Left lung (tissue), 10 donors: ENCODE results near the gene RUFY4. TPM values are rescaled to one million over a fixed set of nuclear protein-coding genes. Genes with fewer than 3 reads are reported as not detected.

Source experiments
- ATAC-seq: fragments of 200-7000 bp; cut with Tn5 transposase; one replicate; pipeline ENCODE4 v1.9.1; 2020; ENCODE audit warnings: moderate library complexity
- DNase-seq, 4 donors: peaks; one replicate each; pipeline ENCODE4 v3.0.0-alpha.2; 2013 to 2020
- H3K27ac ChIP-seq, 2 donors: fragments of 200-600 bp; sonication (generic) in 1 of 2; one replicate each; pipeline versions ENCODE4 v1.5.0 to v1.8.0; 2020 to 2021
- H3K27me3 ChIP-seq, 2 donors: fragments of 200-600 bp; sonication (generic) in 1 of 2; one replicate each; pipeline versions ENCODE4 v1.5.0 to v1.8.0; 2020 to 2021
- H3K36me3 ChIP-seq, 2 donors: fragments of 200-600 bp; sonication (generic) in 1 of 2; one replicate each; pipeline versions ENCODE4 v1.5.0 to v1.8.0; 2020 to 2021
- H3K4me1 ChIP-seq, 2 donors: fragments of 200-600 bp; one replicate each; pipeline ENCODE4 v1.8.0; 2021
- H3K4me3 ChIP-seq, 2 donors: fragments of 200-600 bp; sonication (generic) in 1 of 2; one replicate each; pipeline versions ENCODE4 v1.5.0 to v1.8.0; 2020 to 2021; ENCODE audit warnings: mild to moderate bottlenecking in 1 of 2
- H3K9me3 ChIP-seq, 2 donors: fragments of 200-600 bp; sonication (generic) in 1 of 2; one replicate each; pipeline versions ENCODE4 v1.5.0 to v1.8.0; 2020 to 2021
- intact Hi-C, 2 donors: fragments of 100-400 bp; cut with DNase I; formaldehyde crosslinking; loops; one replicate each; pipeline versions ENCODE4 v1.11.2 to v1.14.2; 2022
- polyA plus RNA-seq, 6 donors: library from polyadenylated mRNA; unstranded; fragments of 120-200 nt; gene quantifications; one replicate each; pipeline ENCODE4 v1.2.1, GENCODE V29; 2013; ENCODE audit not compliant: insufficient read length in 6 of 6
- total RNA-seq, 2 donors: library from RNA; stranded (reverse); fragmentation: NEBNext Ultra II Directional; extraction: Animal tissue kit (Norgen Biotek cat#: 25700); gene quantifications; one replicate each; pipeline ENCODE4 v1.2.1, GENCODE V29; 2021
- TF ChIP-seq, protein P1 (sequence below), 2 donors: fragments of 200-600 bp; sonication (generic) in 1 of 2; IDR thresholded peaks; one replicate each; pipeline versions ENCODE4 v1.5.0 to v1.8.0; 2021; ENCODE audit warnings: antibody characterized with exemption in 2 of 2
- donor health status: DM: no; HTN: yes; CAD: no.
- donor health status: DM: no; HTN: no; CAD: no.

RUFY4 gene
- total and polyA plus RNA-seq, 8 donors, result 0.41 to 0.74 (median 0.51) TPM; not detected in 1

DNA sequence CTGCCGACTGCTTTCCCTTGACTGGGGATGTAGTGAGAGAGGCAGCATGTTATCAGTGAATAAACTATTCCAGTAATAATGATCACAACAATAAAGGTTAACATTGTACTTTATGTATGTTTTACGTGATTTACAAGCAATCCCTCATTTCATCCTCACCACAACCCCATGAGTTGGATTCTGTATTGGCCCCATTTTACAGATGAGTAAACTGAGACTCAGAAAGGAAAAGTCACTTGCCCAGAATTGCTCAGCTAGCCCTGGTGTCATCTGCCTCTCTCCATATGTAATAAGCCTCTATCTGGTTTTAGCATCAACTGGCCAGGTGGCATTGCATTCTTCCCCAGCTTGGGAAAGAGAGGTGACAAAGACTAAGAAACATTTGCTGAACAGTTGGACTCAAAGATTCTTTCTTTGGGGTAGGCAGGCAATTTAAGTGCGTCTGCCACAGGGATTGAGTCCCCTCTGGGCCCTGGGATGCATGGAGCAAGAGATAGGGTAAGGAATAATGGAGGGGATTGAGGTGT, 58.9 kb downstream of the RUFY4 start:
- no peak for ATAC-seq
- peaks cover 0 to 21% of the 10 kb centered on the region in 2 donors for H3K4me1 ChIP-seq
- H3K27ac ChIP-seq, result peak overlapping the region in 1 of 2 donors; percentile 87
- no peaks in the 10 kb centered on the region for H3K36me3 ChIP-seq
- peaks cover 0 to 3% of the 10 kb centered on the region in 2 donors for H3K9me3 ChIP-seq
- H3K27me3 ChIP-seq, result no peaks in the 10 kb centered on the region
- intact Hi-C loops, result no loop called here
- TF ChIP-seq, protein P1, sequence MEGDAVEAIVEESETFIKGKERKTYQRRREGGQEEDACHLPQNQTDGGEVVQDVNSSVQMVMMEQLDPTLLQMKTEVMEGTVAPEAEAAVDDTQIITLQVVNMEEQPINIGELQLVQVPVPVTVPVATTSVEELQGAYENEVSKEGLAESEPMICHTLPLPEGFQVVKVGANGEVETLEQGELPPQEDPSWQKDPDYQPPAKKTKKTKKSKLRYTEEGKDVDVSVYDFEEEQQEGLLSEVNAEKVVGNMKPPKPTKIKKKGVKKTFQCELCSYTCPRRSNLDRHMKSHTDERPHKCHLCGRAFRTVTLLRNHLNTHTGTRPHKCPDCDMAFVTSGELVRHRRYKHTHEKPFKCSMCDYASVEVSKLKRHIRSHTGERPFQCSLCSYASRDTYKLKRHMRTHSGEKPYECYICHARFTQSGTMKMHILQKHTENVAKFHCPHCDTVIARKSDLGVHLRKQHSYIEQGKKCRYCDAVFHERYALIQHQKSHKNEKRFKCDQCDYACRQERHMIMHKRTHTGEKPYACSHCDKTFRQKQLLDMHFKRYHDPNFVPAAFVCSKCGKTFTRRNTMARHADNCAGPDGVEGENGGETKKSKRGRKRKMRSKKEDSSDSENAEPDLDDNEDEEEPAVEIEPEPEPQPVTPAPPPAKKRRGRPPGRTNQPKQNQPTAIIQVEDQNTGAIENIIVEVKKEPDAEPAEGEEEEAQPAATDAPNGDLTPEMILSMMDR (IDR thresholded peaks at IDR 0.05), result no peak
- no peak for DNase-seq
- H3K4me3 ChIP-seq, result peak overlapping the region in 1 of 2 donors; percentile 28

DNA sequence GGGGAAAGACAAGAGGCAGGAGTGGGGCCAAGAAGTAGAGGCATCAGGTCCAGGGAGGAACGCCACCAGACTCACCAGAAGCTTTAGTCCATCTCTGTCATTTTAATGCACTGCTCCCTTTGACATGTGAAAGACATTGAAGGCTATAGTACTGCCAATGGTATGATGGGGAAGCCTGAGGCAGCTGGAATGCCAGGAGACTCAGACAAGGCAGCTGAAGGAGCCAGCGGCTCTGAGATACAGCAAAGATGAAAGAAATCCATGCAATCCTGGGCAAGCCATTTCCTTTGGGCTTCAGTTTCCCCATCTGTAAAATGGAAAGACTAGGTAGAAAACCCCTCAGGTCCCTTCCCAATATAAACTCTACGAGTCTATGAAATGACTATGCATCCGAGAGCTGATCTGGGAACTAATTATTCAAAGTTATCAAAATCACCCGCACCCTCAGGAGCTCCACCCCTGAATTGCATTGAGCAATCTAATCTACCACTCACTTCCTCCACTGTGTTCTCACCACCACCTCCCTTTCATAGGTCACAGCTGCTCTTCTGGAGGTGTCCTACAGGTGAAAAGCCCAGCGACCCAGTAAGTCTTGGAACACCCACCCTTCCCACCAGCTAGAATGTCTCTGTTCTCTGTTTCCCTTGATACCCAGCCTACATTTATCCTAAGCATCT, 59.9 kb downstream of the RUFY4 start:
- TF ChIP-seq, protein P1 (IDR thresholded peaks at IDR 0.05), result no peak
- Histone ChIP-seq H3K4me1 (peaks cover 0 to 21% of the 10 kb centered on the region in 2 donors), H3K4me3 (peak overlapping the region in 1 of 2 donors; percentile 28), H3K27me3 (no peaks in the 10 kb centered on the region), H3K9me3 (no peaks in the 10 kb centered on the region), H3K27ac (peak overlapping the region in 1 of 2 donors; percentile 87), H3K36me3 (no peaks in the 10 kb centered on the region)
- ATAC-seq (no peak), DNase-seq (no peak)
- intact Hi-C loops, result no loop called here

DNA sequence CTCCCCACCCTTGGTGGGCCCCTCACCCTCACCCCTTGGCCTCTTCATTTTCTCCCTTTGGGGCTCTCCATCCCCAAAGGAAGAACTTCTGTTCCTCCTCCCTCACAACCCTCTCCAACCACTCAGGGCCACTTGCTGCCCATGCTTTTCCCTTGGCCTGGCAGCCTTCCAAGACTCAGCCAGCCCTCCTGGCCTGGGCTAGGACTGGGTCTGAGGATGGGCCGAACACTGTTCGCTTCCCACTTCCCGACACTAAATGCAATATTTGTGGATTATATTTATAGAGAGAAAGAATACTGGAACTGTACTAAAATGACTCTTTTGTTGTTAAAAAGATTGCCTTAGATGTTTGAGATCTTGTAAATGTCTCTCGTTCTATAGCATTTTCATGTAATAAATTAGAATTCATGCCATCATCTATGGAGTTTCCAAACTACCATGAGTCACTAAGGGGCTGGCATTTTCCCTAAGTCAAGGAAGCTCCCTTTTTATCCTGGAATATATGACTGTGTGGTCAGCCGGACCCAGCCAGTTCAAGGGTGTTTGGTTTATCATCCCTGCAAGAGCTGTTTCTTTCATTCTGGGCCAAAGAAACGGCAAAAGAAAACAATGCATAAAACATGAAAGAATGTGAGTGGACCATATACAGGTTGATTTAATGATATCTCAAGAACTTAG, 60.5 kb downstream of the RUFY4 start:
- H3K36me3 ChIP-seq, result no peaks in the 10 kb centered on the region
- TF ChIP-seq, protein P1 (IDR thresholded peaks at IDR 0.05), result no peak
- peak overlapping the region in 1 of 2 donors; percentile 87 for H3K27ac ChIP-seq
- H3K9me3 ChIP-seq, result no peaks in the 10 kb centered on the region
- peaks cover 0 to 18% of the 10 kb centered on the region in 2 donors for H3K4me1 ChIP-seq
- H3K27me3 ChIP-seq, result no peaks in the 10 kb centered on the region
- intact Hi-C loops, result no loop called here
- DNase-seq (peak in 1 of 4 donors; percentile 13), ATAC-seq (peak; percentile 24)
- H3K4me3 ChIP-seq, result peak overlapping the region in 1 of 2 donors; percentile 28

DNA sequence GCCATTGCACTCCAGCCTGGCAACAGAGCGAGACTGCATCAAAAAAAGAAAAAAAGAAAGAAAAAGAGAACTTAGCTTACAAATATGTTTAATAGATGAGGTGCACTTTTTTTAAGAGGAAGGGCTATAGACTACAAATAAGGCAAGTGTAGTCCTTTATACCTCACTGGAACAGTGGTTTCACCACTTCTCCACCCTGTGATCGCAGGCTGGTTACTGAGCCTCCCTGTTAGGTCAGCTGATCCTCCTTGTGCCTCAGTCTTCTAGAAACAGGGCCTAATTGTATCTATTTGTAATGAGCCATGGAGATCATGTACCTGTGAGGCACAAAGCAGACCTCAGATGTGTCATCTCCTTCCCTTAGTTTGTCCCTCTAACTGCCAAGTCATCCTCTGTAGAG, 61.3 kb downstream of the RUFY4 start:
- Histone ChIP-seq H3K4me3 (peak overlapping the region in 1 of 2 donors; percentile 16), H3K27ac (peak overlapping the region in 1 of 2 donors; percentile 57)
- ATAC-seq, result no peak

More for the DNA sequence above, 61.3 kb downstream of the RUFY4 start:
- Histone ChIP-seq H3K4me1 (peaks cover 0 to 10% of the 10 kb centered on the region in 2 donors), H3K36me3 (peaks cover 0 to 4% of the 10 kb centered on the region in 2 donors), H3K27me3 (no peaks in the 10 kb centered on the region), H3K9me3 (no peaks in the 10 kb centered on the region)
- intact Hi-C loops, result no loop called here
- DNase-seq, result no peak
- TF ChIP-seq, protein P1 (IDR thresholded peaks at IDR 0.05), result no peak
